ENCODE results near the gene MYRF.

- TF ChIP-seq POLR2A (IDR thresholded peaks at IDR 0.05) (no peak), CTCF (IDR thresholded peaks at IDR 0.05) (no peak)
Measured at GRCh38 chr11:61834278-61835048, 82.0 kb downstream of the MYRF start.
